Spleen (tissue), 11 donors: ENCODE data around the gene PSORS1C2. TPM values are rescaled to one million over a fixed set of nuclear protein-coding genes. Genes with fewer than 3 reads are reported as not detected.
A peak's percentile ranks its signal among the peaks of the same experiment; 100 is the strongest.

ENCODE experiments used
- DNase-seq: peaks from one replicate; pipeline ENCODE4 v3.0.0-alpha.2; 2020
- H3K27ac ChIP-seq, 8 donors: fragments of 200-600 bp; sonication (generic) in 7 of 8; 1 replicate in 4 of 8; 2 replicates in 4 of 8; pipeline versions ENCODE4 v1.5.0 to v1.8.0; 2016 to 2021; ENCODE audit warnings: inconsistent platforms in 4 of 8, mild to moderate bottlenecking in 4 of 8, moderate library complexity in 1 of 8
- H3K27me3 ChIP-seq, 7 donors: fragments of 200-600 bp; sonication (generic) in 6 of 7; replicated peaks in 1 of 7; 1 replicate in 4 of 7; 2 replicates in 3 of 7; pipeline versions ENCODE4 v1.5.0 to v1.8.0; 2016 to 2021; ENCODE audit warnings: inconsistent platforms in 3 of 7, mild to moderate bottlenecking in 1 of 7
- H3K36me3 ChIP-seq, 6 donors: fragments of 200-600 bp; sonication (generic) in 5 of 6; 1 replicate in 4 of 6; 2 replicates in 2 of 6; pipeline versions ENCODE4 v1.5.0 to v1.8.0; 2016 to 2021; ENCODE audit warnings: inconsistent platforms in 2 of 6
- H3K4me1 ChIP-seq, 6 donors: fragments of 200-600 bp; sonication (generic) in 5 of 6; 1 replicate in 3 of 6; 2 replicates in 3 of 6; pipeline versions ENCODE4 v1.5.0 to v1.8.0; 2016 to 2021; ENCODE audit warnings: inconsistent platforms in 3 of 6
- H3K4me3 ChIP-seq, 8 donors: fragments of 200-600 bp; sonication (generic) in 7 of 8; 1 replicate in 4 of 8; 2 replicates in 4 of 8; pipeline versions ENCODE4 v1.5.0 to v1.8.0; 2016 to 2021; ENCODE audit warnings: inconsistent platforms in 4 of 8, mild to moderate bottlenecking in 4 of 8, moderate library complexity in 2 of 8
- H3K9me3 ChIP-seq, 8 donors: fragments of 200-600 bp; sonication (generic) in 7 of 8; 1 replicate in 4 of 8; 2 replicates in 4 of 8; pipeline versions ENCODE4 v1.5.0 to v1.8.0; 2016 to 2021; ENCODE audit warnings: inconsistent platforms in 4 of 8
- POLR2A ChIP-seq, 3 donors: fragments of 450-650 bp; IDR thresholded peaks; one replicate each; pipeline ENCODE4 v1.5.1; 2017; ENCODE audit warnings: antibody characterized with exemption in 3 of 3, mild to moderate bottlenecking in 1 of 3
- POLR2AphosphoS5 ChIP-seq, 3 donors: sonication (generic); formaldehyde crosslinking; IDR thresholded peaks; one replicate each; pipeline ENCODE4 v1.5.1; 2017; ENCODE audit warnings: antibody characterized with exemption in 3 of 3
- WGBS, 5 donors: extraction: QIAGEN DNeasy Blood & Tissue Kit in 3 of 5; methylation state at CpG; one replicate each; pipeline versions ENCODE4 v1.1.5 to v1.1.7; 2013 to 2018; 5-methylcytosine and 5-hydroxymethylcytosine counted together
- intact Hi-C: fragments of 100-400 bp; cut with DNase I; formaldehyde crosslinking; loops from one replicate; pipeline ENCODE4 v1.15.0; 2023; ENCODE audit warnings: low total_unique reads
- polyA plus RNA-seq, 3 donors: library from polyadenylated mRNA; stranded (reverse); fragments of 200-250 nt; gene quantifications; one replicate each; pipeline ENCODE4 v1.2.1, GENCODE V29; 2013
- total RNA-seq, 7 donors: library from RNA; depleted of rRNA in 3 of 7; stranded (reverse); fragments of >200 nt in 3 of 7; fragmentation: NEBNext Ultra II Directional in 4 of 7; extraction: Animal tissue kit (Norgen Biotek cat#: 25700) in 4 of 7; gene quantifications; one replicate each; pipeline versions ENCODE4 v1.1.0 to v1.2.1, GENCODE V29; 2016 to 2021
- TF ChIP-seq, protein P1 (sequence below), 11 experiments: fragments of 200-600 bp in 7 of 11; fragments of 450-650 bp in 4 of 11; sonication (generic) in 4 of 11; IDR thresholded peaks in 8 of 11; conservative IDR thresholded peaks in 3 of 11; 1 replicate in 7 of 11; 2 replicates in 4 of 11; pipeline versions ENCODE4 v1.4.0 to v1.8.0; 2016 to 2021; ENCODE audit warnings: antibody characterized with exemption in 11 of 11, inconsistent platforms in 4 of 11, mild to moderate bottlenecking in 1 of 11
- donor health status: healthy with polysubstance abuse.
- donor health status: DM: no; HTN: no; CAD: no; lungs with moderate emphysema.
- donor health status: DM: no; HTN: no; CAD: no.
- donor health status: Bipolar disorder and iron deficiency.
- donor health status: healthy.
- donor health status: DM: no; HTN: no; CAD: no.
- donor health status: DM: yes; HTN: yes; CAD: no.

Gene PSORS1C2
- total and polyA plus RNA-seq, 10 donors: not detected

DNA sequence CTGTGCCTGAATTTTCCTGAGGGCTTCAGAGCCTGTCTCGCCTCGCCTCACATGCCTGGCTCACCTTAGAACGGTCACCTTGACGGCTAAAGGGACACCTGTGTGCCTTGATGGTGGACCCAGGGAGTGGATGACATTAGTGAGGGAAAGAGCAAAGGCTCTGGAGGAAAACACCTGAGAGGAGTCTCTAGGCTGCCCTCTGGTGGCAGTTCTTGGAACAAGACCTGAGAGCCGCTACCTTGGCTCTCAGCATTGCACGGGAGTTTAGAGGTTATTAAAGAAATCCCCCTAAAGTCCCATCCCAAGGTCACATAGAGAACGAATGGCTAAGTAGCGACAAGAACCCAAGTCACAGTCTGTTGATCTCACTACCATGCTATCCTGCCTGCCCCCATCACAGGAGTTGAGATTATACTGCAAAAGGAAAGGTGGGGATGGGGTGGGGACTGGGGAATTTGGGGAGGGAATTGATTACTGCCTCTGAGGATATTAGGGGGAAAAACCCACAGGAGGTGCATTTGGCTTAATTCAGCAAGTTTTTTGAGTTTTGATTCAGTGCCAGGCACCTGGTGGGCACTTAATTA, 10.7 kb downstream of the PSORS1C2 start:
- no peaks in the 10 kb centered on the region for H3K36me3 ChIP-seq
- H3K27me3 ChIP-seq: peaks cover 0 to 5% (median 0%) of the 10 kb centered on the region in 7 donors
- no peak overlapping the region for H3K27ac ChIP-seq
- TF ChIP-seq, protein P1, sequence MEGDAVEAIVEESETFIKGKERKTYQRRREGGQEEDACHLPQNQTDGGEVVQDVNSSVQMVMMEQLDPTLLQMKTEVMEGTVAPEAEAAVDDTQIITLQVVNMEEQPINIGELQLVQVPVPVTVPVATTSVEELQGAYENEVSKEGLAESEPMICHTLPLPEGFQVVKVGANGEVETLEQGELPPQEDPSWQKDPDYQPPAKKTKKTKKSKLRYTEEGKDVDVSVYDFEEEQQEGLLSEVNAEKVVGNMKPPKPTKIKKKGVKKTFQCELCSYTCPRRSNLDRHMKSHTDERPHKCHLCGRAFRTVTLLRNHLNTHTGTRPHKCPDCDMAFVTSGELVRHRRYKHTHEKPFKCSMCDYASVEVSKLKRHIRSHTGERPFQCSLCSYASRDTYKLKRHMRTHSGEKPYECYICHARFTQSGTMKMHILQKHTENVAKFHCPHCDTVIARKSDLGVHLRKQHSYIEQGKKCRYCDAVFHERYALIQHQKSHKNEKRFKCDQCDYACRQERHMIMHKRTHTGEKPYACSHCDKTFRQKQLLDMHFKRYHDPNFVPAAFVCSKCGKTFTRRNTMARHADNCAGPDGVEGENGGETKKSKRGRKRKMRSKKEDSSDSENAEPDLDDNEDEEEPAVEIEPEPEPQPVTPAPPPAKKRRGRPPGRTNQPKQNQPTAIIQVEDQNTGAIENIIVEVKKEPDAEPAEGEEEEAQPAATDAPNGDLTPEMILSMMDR (IDR thresholded peaks at IDR 0.05 in 8 of 11, conservative IDR thresholded peaks at IDR 0.05 in 3 of 11): peak; percentile 29 to 89 (median 81)
- TF ChIP-seq POLR2AphosphoS5 (IDR thresholded peaks at IDR 0.05) (no peak), POLR2A (IDR thresholded peaks at IDR 0.05) (no peak)
- H3K9me3 ChIP-seq: no peaks in the 10 kb centered on the region
- peak; percentile 82 for DNase-seq
- no peak overlapping the region for H3K4me3 ChIP-seq
- peaks cover 0 to 5% (median 0%) of the 10 kb centered on the region in 6 donors for H3K4me1 ChIP-seq
- intact Hi-C loops: no loop called here
- 5 to 12% (median 10%) methylated on average over 8 of the region's 8 CpGs for WGBS, 5 donors

DNA sequence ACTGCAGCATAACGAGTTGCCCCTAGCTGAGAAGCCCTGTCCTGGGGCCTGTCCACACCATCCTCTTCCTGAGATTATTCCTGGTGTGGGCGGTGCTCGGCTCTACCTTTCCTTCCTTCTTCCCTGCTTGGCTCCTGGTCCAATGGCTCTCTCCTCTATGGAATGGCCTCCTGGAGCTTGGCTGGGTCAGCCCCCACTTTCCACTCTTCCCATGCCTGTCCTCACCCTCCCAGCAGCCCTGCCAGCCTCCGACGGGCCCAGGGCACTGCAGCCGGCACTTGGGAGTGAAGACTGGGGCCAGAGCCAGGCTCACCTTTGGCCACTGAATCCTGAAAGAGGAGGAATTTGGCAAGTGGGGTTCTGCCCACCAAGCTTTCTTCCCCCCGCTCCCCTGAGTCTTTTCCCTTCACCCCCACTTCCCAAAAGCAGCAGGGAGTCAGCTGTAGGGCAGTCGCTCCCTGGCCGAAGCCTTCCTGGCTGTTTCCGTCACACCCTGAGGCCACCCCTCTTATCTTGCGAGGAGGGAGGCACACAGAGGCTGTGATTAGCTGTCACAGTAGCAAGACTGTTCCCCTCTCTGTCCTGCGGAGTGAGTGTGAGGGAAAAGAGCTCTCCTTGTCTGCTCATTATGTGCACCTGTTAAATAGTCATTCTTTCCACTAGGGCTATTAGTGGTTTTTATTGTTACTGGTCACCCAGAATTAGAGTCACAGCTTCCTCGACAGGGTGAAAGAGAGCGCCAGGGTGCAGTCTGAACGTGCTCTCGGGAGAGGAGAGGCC, 12.3 kb downstream of the PSORS1C2 start:
- no peak overlapping the region for H3K27ac ChIP-seq
- DNase-seq: no peak
- 80 to 84% (median 82%) methylated on average over 16 of the region's 16 CpGs for WGBS, 5 donors
- TF ChIP-seq POLR2A (IDR thresholded peaks at IDR 0.05) (no peak), POLR2AphosphoS5 (IDR thresholded peaks at IDR 0.05) (no peak)
- TF ChIP-seq, protein P1 (IDR thresholded peaks at IDR 0.05 in 8 of 11, conservative IDR thresholded peaks at IDR 0.05 in 3 of 11): no peak
- peaks cover 0 to 5% (median 0%) of the 10 kb centered on the region in 7 donors for H3K27me3 ChIP-seq
- no peak overlapping the region for H3K4me3 ChIP-seq
- H3K36me3 ChIP-seq: no peaks in the 10 kb centered on the region
- H3K4me1 ChIP-seq: peaks cover 0 to 5% (median 0%) of the 10 kb centered on the region in 6 donors
- H3K9me3 ChIP-seq: no peaks in the 10 kb centered on the region
- intact Hi-C loops: no loop called here

DNA sequence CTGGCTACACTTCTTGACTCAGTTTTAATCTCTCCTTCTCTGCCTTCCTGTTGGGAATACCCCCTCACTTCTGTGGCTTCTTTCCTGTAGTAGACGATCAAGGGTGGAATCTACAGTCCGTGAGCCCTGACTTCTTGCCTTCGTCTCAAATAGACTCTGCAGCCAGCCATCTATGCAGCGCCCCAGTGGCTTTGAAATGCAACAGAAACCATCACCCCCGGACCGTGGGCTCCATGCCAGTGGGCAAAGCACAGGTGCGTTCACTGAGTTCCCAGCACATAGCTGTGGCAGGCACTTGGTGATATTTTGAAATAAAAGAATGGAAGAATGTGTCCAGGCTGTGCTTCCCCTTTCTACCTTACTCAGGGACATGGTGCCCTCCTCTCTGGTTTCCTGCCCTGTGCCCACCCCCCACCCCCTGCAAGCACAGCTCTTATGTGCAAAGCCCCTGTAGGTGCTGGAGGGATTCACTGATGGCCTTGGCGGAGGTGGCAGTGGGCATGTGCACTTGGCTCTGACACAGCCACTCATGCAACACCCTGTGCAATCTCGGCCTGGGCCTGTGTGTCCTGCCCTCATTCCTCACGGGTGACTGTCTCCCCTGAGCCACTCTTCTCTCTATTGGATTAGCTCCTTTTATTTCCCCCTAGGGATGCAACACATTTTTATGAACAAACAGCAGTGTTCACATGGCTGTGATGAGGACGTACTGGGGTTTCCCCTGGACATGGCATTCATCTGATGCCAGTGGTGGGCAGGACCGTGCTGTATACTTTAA, 13.1 kb downstream of the PSORS1C2 start:
- Histone ChIP-seq H3K27me3 (peaks cover 0 to 5% (median 0%) of the 10 kb centered on the region in 7 donors), H3K27ac (no peak overlapping the region), H3K36me3 (no peaks in the 10 kb centered on the region), H3K4me3 (no peak overlapping the region), H3K4me1 (peaks cover 0 to 5% (median 0%) of the 10 kb centered on the region in 6 donors), H3K9me3 (no peaks in the 10 kb centered on the region)
- no peak for TF ChIP-seq POLR2AphosphoS5 (IDR thresholded peaks at IDR 0.05)
- TF ChIP-seq POLR2A (IDR thresholded peaks at IDR 0.05): no peak
- TF ChIP-seq, protein P1 (IDR thresholded peaks at IDR 0.05 in 8 of 11, conservative IDR thresholded peaks at IDR 0.05 in 3 of 11): no peak
- 57 to 67% (median 59%) methylated on average over 11 to 12 of the region's 12 CpGs for WGBS, 5 donors
- intact Hi-C loops: no loop called here
- DNase-seq: no peak
